Upper lobe of left lung (tissue), 6 donors: ENCODE data around the gene RACGAP1. TPM values are rescaled to one million over a fixed set of nuclear protein-coding genes. Genes with fewer than 3 reads are reported as not detected.

ENCODE experiments used
- ATAC-seq, 2 donors: fragments of 200-7000 bp; cut with Tn5 transposase; one replicate each; pipeline ENCODE4 v1.9.1; 2022; ENCODE audit warnings: mild to moderate bottlenecking in 2 of 2, moderate library complexity in 2 of 2; ENCODE audit not compliant: low FRiP score in 2 of 2
- DNase-seq, 2 donors: peaks; one replicate each; pipeline ENCODE4 v3.0.0-alpha.2; 2019 to 2020
- H3K27ac ChIP-seq, 4 donors: fragments of 200-600 bp; sonication (generic); one replicate each; pipeline ENCODE4 v1.5.1; 2016 to 2019
- H3K27me3 ChIP-seq, 4 donors: fragments of 200-600 bp; sonication (generic); one replicate each; pipeline ENCODE4 v1.5.1; 2017 to 2019
- H3K36me3 ChIP-seq, 4 donors: fragments of 200-600 bp; sonication (generic); one replicate each; pipeline ENCODE4 v1.5.1; 2016 to 2019
- H3K4me1 ChIP-seq, 4 donors: fragments of 200-600 bp; sonication (generic); one replicate each; pipeline ENCODE4 v1.5.1; 2018 to 2019
- H3K4me3 ChIP-seq, 4 donors: fragments of 200-600 bp; sonication (generic); one replicate each; pipeline ENCODE4 v1.5.1; 2017 to 2019; ENCODE audit warnings: mild to moderate bottlenecking in 2 of 4, moderate library complexity in 1 of 4
- H3K9me3 ChIP-seq, 4 donors: fragments of 200-600 bp; sonication (generic); one replicate each; pipeline ENCODE4 v1.5.1; 2018 to 2019
- EP300 ChIP-seq, 4 donors: sonication (generic); formaldehyde crosslinking; IDR thresholded peaks; one replicate each; pipeline ENCODE4 v1.5.1; 2017; ENCODE audit warnings: antibody characterized with exemption in 4 of 4, control low read depth in 2 of 4
- POLR2A ChIP-seq, 4 donors: fragments of 450-650 bp; IDR thresholded peaks; one replicate each; pipeline ENCODE4 v1.5.1; 2016 to 2017; ENCODE audit warnings: antibody characterized with exemption in 4 of 4, mild to moderate bottlenecking in 2 of 4
- POLR2AphosphoS5 ChIP-seq, 2 donors: sonication (generic); formaldehyde crosslinking; IDR thresholded peaks; one replicate each; pipeline ENCODE4 v1.5.1; 2017; ENCODE audit warnings: antibody characterized with exemption in 2 of 2
- WGBS, 2 donors: methylation state at CpG; one replicate each; pipeline ENCODE4 v1.1.5; 2017 to 2018; 5-methylcytosine and 5-hydroxymethylcytosine counted together
- total RNA-seq, 6 donors: library from RNA; depleted of rRNA in 4 of 6; stranded (reverse); fragments of >200 nt in 4 of 6; gene quantifications; one replicate each; pipeline versions ENCODE4 v1.1.0 to v1.2.1, GENCODE V29; 2016 to 2021
- TF ChIP-seq, protein P1 (sequence below), 6 experiments: fragments of 450-650 bp in 4 of 6; fragments of 200-600 bp in 2 of 6; sonication (generic) in 2 of 6; IDR thresholded peaks; one replicate each; pipeline ENCODE4 v1.5.1; 2016 to 2019; ENCODE audit warnings: antibody characterized with exemption in 6 of 6
- donor health status: DM: no; HTN: no; CAD: no; lungs with moderate emphysema.
- donor health status: DM: no; HTN: yes; CAD: no; lungs with severe emphysema.

RACGAP1 gene
- total RNA-seq, 6 donors from 2014 or later, result 10.3 to 22.4 (median 18.4) TPM

DNA sequence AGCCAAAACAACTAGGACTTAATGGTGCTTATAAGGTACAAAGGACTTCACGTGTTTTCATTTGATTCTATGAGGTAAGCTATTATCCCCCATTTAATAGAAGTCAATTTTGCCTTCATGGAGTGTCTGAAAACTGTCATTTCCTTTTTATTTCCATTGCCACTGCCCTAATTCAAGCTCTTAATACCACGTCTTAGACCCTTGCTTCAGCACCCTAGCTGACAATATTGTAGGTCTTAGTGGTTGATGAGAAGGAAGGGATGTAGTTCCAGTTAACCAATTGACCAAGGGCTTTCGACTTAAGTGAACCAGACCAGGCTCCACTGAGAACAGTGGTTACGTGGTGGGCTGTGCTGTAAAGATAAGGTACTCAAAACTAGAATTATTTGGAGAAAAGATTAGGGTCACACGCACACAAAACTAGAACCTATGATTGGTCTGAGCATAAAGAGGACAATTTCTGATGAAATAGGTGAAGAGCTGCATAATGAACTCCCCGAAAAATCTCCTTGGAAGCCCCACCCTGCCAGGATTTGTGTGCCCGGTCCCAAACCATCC lies 22.5 kb upstream of the RACGAP1 start:
- Histone ChIP-seq H3K27me3 (no peaks in the 10 kb centered on the region), H3K4me1 (peaks cover 3 to 22% (median 18%) of the 10 kb centered on the region in 4 donors), H3K36me3 (no peaks in the 10 kb centered on the region), H3K9me3 (no peaks in the 10 kb centered on the region), H3K4me3 (no peak overlapping the region), H3K27ac (no peak overlapping the region)
- TF ChIP-seq EP300 (IDR thresholded peaks at IDR 0.05) (no peak), POLR2AphosphoS5 (IDR thresholded peaks at IDR 0.05) (no peak), POLR2A (IDR thresholded peaks at IDR 0.05) (no peak)
- TF ChIP-seq, protein P1, sequence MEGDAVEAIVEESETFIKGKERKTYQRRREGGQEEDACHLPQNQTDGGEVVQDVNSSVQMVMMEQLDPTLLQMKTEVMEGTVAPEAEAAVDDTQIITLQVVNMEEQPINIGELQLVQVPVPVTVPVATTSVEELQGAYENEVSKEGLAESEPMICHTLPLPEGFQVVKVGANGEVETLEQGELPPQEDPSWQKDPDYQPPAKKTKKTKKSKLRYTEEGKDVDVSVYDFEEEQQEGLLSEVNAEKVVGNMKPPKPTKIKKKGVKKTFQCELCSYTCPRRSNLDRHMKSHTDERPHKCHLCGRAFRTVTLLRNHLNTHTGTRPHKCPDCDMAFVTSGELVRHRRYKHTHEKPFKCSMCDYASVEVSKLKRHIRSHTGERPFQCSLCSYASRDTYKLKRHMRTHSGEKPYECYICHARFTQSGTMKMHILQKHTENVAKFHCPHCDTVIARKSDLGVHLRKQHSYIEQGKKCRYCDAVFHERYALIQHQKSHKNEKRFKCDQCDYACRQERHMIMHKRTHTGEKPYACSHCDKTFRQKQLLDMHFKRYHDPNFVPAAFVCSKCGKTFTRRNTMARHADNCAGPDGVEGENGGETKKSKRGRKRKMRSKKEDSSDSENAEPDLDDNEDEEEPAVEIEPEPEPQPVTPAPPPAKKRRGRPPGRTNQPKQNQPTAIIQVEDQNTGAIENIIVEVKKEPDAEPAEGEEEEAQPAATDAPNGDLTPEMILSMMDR (IDR thresholded peaks at IDR 0.05), result no peak
- WGBS, 2 donors, result 90 to 91% methylated on average over 7 of the region's 7 CpGs
- DNase-seq (no peak), ATAC-seq (no peak)

DNA sequence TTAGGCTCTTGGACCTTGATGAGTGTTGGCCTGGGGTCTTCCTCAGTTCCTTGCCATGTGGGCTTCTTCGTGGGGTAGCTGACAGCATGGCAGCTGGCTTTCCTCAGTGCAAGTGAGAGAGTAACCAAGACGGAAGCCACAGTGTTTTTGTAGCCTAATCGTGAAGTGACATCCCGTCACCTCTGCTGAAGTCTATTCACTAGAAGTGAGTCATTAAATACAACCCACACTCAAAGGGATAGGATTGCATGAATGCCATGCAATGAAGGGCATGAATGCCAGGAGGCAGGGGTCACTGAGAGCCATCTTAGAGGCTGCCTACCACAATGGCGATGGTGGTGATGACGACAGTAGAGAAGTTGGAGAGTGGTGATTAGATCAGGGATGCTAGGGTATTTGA lies 18.6 kb upstream of the RACGAP1 start:
- 72 to 75% methylated on average over 4 to 6 of the region's 6 CpGs for WGBS, 2 donors
- no peaks in the 10 kb centered on the region for H3K27me3 ChIP-seq

DNA sequence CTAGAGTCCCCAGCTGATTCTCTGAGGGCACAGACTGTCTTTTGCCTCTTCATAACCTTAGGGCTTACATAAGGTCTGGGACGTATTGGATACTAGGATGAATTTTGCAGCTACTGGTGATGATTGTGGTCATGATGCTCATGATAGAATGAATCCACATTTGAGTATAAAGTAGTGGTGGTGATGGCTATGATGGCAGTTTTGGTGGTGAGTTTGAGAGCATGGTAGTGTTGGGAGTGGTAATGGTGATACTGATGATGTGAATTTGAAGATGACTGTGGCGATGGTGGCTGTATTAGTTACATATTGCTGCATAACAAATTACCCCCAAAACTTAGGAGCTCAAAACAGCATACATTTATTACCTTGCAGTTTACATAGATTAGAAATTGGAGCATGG lies 18.0 kb upstream of the RACGAP1 start:
- no peak for DNase-seq
- no peaks in the 10 kb centered on the region for H3K9me3 ChIP-seq
- H3K4me1 ChIP-seq, result no peaks in the 10 kb centered on the region
- H3K36me3 ChIP-seq, result no peaks in the 10 kb centered on the region
- 88 to 96% methylated on average over 2 of the region's 2 CpGs for WGBS, 2 donors
- no peak for TF ChIP-seq EP300 (IDR thresholded peaks at IDR 0.05)
- no peak for TF ChIP-seq POLR2AphosphoS5 (IDR thresholded peaks at IDR 0.05)
- TF ChIP-seq, protein P1 (IDR thresholded peaks at IDR 0.05), result no peak
- no peak for TF ChIP-seq POLR2A (IDR thresholded peaks at IDR 0.05)
- H3K27me3 ChIP-seq, result no peaks in the 10 kb centered on the region
- H3K4me3 ChIP-seq, result no peak overlapping the region
- no peak overlapping the region for H3K27ac ChIP-seq
- no peak for ATAC-seq

More for the DNA sequence above, 18.6 kb upstream of the RACGAP1 start:
- H3K36me3 ChIP-seq, result no peaks in the 10 kb centered on the region
- no peak for TF ChIP-seq POLR2A (IDR thresholded peaks at IDR 0.05)
- TF ChIP-seq, protein P1 (IDR thresholded peaks at IDR 0.05), result no peak
- no peak for TF ChIP-seq EP300 (IDR thresholded peaks at IDR 0.05)
- TF ChIP-seq POLR2AphosphoS5 (IDR thresholded peaks at IDR 0.05), result no peak
- H3K27ac ChIP-seq, result no peak overlapping the region
- no peak overlapping the region for H3K4me3 ChIP-seq
- H3K9me3 ChIP-seq, result no peaks in the 10 kb centered on the region
- DNase-seq (no peak), ATAC-seq (no peak)
- H3K4me1 ChIP-seq, result no peaks in the 10 kb centered on the region

DNA sequence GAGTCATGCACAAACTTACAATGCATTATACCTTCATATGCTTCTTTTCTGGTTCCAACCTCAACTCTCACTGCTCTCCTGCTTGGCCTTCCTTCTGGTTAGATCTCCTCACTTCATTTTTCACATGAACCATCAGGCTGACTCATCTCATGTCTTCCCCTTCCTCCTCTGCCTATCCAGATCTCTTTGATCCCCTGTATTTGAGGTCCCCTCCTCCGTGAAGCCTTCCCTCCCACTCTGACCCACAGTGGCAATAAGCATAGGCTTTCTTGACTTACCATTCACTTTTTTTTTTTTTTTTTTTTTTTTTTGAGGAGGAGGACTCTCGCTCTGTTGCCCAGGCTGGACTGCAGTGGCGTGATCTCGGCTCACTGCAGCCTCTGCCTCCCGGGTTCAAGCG lies 17.4 kb upstream of the RACGAP1 start:
- no peaks in the 10 kb centered on the region for H3K27me3 ChIP-seq
- no peak for TF ChIP-seq POLR2A (IDR thresholded peaks at IDR 0.05)
- no peak for TF ChIP-seq POLR2AphosphoS5 (IDR thresholded peaks at IDR 0.05)
- no peak for TF ChIP-seq EP300 (IDR thresholded peaks at IDR 0.05)
- TF ChIP-seq, protein P1 (IDR thresholded peaks at IDR 0.05), result no peak
- ATAC-seq (no peak), DNase-seq (no peak)
- 92 to 98% methylated on average over 6 of the region's 6 CpGs for WGBS, 2 donors
- H3K36me3 ChIP-seq, result no peaks in the 10 kb centered on the region
- no peak overlapping the region for H3K4me3 ChIP-seq
- H3K9me3 ChIP-seq, result no peaks in the 10 kb centered on the region
- H3K4me1 ChIP-seq, result no peaks in the 10 kb centered on the region
- no peak overlapping the region for H3K27ac ChIP-seq

DNA sequence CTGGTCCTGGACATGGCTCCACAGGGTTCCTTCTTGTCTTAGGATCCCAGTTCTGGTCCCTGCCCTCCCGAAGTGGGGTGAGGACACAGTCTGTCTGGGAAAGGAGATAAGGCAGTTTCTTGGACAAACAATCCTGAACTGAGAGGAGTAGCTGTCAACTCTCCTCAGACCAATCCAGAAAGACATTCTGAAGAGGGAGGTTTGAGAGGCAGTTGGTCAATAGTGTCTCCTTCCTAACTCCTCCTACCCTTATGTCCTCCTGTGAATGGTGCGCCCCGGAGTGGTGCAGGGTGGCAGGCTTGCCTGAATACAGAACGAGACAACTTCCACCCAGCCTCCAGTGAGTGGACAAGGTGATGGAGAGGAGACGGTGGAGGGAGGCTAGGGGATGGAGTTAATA lies 16.7 kb upstream of the RACGAP1 start:
- DNase-seq, result no peak
- 44 to 77% methylated on average over 5 of the region's 5 CpGs for WGBS, 2 donors
- ATAC-seq, result no peak
- no peaks in the 10 kb centered on the region for H3K36me3 ChIP-seq
- no peaks in the 10 kb centered on the region for H3K27me3 ChIP-seq
- no peak overlapping the region for H3K4me3 ChIP-seq
- TF ChIP-seq, protein P1 (IDR thresholded peaks at IDR 0.05), result no peak
- TF ChIP-seq POLR2AphosphoS5 (IDR thresholded peaks at IDR 0.05) (no peak), POLR2A (IDR thresholded peaks at IDR 0.05) (no peak), EP300 (IDR thresholded peaks at IDR 0.05) (no peak)
- no peak overlapping the region for H3K27ac ChIP-seq
- H3K4me1 ChIP-seq, result no peaks in the 10 kb centered on the region
- H3K9me3 ChIP-seq, result no peaks in the 10 kb centered on the region
